Measurements from ENCODE around the gene TBL2. TPM values are rescaled to one million over a fixed set of nuclear protein-coding genes. Genes with fewer than 3 reads are reported as not detected.

Gene TBL2
- total and polyA plus RNA-seq, 2 experiments from 2014 or later = 6.9 to 27.8 TPM

DNA sequence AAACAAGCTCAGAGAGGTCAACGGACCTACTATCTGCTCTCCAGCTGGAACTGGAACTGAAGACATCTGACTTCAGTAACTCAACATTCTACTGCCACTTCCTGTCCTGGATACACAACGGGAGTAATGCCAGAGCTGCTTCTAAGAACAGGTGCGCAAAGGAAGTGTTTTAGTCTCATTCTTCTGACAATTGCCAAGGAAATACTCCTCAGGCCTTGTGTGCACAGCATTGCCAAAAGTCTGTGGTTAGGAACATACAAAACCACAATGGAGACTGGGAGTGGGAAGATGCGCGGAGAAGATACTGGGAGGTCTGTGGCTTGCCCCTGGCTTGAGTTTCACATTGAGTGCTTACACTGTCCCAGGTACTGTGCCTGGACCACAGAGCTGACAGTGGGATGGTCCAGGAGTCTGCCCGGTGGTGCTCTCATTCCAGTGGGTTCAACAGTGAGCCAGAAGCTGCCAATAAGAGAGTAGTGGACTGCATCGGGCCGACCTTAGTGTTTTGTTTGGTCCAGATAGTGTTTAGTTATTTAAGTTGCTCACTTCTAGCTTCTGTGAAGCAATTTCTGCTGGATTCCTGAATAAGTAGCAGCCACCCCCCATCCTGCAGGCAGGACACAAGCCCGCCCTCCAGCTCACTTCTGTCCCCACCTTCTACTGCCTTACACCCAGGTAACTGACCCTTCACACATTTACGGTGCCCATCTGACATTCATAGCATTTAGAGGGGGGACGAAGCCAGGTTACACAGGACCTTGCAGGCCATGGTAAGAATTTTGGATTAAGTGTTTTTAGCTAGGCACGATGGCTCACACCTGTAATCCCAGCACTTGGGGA lies 10.3 kb downstream of the TBL2 start:
- H3K27ac ChIP-seq (ENCODE audit: low read depth) = no peak overlapping the region

More for the DNA sequence above, 10.3 kb downstream of the TBL2 start:
- TF ChIP-seq POLR2AphosphoS5 (IDR thresholded peaks at IDR 0.05; ENCODE audit: low read depth) (no peak), EZH2 (IDR thresholded peaks at IDR 0.05; ENCODE audit: low read depth, unreplicated experiment) (no peak), CREB1 (CRISPR knock-in tag; IDR thresholded peaks at IDR 0.05; ENCODE audit: low read depth) (no peak), ZNF114 (CRISPR knock-in tag; IDR thresholded peaks at IDR 0.05) (no peak), ZNF331 (CRISPR knock-in tag; IDR thresholded peaks at IDR 0.05; ENCODE audit: low read depth) (no peak), NANOG (IDR thresholded peaks at IDR 0.05; ENCODE audit: borderline replicate concordance) (no peak), EZH2phosphoT487 (IDR thresholded peaks at IDR 0.05; ENCODE audit: unreplicated experiment) (no peak), STAT1 (IDR thresholded peaks at IDR 0.05; ENCODE audit: unreplicated experiment) (no peak), JUNB (IDR thresholded peaks at IDR 0.05; ENCODE audit: unreplicated experiment) (no peak)
- TF ChIP-seq, protein P1, sequence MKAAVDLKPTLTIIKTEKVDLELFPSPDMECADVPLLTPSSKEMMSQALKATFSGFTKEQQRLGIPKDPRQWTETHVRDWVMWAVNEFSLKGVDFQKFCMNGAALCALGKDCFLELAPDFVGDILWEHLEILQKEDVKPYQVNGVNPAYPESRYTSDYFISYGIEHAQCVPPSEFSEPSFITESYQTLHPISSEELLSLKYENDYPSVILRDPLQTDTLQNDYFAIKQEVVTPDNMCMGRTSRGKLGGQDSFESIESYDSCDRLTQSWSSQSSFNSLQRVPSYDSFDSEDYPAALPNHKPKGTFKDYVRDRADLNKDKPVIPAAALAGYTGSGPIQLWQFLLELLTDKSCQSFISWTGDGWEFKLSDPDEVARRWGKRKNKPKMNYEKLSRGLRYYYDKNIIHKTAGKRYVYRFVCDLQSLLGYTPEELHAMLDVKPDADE (IDR thresholded peaks at IDR 0.05) = no peak
- TF ChIP-seq, protein P2, sequence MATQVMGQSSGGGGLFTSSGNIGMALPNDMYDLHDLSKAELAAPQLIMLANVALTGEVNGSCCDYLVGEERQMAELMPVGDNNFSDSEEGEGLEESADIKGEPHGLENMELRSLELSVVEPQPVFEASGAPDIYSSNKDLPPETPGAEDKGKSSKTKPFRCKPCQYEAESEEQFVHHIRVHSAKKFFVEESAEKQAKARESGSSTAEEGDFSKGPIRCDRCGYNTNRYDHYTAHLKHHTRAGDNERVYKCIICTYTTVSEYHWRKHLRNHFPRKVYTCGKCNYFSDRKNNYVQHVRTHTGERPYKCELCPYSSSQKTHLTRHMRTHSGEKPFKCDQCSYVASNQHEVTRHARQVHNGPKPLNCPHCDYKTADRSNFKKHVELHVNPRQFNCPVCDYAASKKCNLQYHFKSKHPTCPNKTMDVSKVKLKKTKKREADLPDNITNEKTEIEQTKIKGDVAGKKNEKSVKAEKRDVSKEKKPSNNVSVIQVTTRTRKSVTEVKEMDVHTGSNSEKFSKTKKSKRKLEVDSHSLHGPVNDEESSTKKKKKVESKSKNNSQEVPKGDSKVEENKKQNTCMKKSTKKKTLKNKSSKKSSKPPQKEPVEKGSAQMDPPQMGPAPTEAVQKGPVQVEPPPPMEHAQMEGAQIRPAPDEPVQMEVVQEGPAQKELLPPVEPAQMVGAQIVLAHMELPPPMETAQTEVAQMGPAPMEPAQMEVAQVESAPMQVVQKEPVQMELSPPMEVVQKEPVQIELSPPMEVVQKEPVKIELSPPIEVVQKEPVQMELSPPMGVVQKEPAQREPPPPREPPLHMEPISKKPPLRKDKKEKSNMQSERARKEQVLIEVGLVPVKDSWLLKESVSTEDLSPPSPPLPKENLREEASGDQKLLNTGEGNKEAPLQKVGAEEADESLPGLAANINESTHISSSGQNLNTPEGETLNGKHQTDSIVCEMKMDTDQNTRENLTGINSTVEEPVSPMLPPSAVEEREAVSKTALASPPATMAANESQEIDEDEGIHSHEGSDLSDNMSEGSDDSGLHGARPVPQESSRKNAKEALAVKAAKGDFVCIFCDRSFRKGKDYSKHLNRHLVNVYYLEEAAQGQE (IDR thresholded peaks at IDR 0.05; ENCODE audit: unreplicated experiment) = no peak
- TF ChIP-seq, protein P3, sequence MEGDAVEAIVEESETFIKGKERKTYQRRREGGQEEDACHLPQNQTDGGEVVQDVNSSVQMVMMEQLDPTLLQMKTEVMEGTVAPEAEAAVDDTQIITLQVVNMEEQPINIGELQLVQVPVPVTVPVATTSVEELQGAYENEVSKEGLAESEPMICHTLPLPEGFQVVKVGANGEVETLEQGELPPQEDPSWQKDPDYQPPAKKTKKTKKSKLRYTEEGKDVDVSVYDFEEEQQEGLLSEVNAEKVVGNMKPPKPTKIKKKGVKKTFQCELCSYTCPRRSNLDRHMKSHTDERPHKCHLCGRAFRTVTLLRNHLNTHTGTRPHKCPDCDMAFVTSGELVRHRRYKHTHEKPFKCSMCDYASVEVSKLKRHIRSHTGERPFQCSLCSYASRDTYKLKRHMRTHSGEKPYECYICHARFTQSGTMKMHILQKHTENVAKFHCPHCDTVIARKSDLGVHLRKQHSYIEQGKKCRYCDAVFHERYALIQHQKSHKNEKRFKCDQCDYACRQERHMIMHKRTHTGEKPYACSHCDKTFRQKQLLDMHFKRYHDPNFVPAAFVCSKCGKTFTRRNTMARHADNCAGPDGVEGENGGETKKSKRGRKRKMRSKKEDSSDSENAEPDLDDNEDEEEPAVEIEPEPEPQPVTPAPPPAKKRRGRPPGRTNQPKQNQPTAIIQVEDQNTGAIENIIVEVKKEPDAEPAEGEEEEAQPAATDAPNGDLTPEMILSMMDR (conservative IDR thresholded peaks at IDR 0.05; ENCODE audit: low read depth in 2 of 2) = no peak
- TF ChIP-seq, protein P4, sequence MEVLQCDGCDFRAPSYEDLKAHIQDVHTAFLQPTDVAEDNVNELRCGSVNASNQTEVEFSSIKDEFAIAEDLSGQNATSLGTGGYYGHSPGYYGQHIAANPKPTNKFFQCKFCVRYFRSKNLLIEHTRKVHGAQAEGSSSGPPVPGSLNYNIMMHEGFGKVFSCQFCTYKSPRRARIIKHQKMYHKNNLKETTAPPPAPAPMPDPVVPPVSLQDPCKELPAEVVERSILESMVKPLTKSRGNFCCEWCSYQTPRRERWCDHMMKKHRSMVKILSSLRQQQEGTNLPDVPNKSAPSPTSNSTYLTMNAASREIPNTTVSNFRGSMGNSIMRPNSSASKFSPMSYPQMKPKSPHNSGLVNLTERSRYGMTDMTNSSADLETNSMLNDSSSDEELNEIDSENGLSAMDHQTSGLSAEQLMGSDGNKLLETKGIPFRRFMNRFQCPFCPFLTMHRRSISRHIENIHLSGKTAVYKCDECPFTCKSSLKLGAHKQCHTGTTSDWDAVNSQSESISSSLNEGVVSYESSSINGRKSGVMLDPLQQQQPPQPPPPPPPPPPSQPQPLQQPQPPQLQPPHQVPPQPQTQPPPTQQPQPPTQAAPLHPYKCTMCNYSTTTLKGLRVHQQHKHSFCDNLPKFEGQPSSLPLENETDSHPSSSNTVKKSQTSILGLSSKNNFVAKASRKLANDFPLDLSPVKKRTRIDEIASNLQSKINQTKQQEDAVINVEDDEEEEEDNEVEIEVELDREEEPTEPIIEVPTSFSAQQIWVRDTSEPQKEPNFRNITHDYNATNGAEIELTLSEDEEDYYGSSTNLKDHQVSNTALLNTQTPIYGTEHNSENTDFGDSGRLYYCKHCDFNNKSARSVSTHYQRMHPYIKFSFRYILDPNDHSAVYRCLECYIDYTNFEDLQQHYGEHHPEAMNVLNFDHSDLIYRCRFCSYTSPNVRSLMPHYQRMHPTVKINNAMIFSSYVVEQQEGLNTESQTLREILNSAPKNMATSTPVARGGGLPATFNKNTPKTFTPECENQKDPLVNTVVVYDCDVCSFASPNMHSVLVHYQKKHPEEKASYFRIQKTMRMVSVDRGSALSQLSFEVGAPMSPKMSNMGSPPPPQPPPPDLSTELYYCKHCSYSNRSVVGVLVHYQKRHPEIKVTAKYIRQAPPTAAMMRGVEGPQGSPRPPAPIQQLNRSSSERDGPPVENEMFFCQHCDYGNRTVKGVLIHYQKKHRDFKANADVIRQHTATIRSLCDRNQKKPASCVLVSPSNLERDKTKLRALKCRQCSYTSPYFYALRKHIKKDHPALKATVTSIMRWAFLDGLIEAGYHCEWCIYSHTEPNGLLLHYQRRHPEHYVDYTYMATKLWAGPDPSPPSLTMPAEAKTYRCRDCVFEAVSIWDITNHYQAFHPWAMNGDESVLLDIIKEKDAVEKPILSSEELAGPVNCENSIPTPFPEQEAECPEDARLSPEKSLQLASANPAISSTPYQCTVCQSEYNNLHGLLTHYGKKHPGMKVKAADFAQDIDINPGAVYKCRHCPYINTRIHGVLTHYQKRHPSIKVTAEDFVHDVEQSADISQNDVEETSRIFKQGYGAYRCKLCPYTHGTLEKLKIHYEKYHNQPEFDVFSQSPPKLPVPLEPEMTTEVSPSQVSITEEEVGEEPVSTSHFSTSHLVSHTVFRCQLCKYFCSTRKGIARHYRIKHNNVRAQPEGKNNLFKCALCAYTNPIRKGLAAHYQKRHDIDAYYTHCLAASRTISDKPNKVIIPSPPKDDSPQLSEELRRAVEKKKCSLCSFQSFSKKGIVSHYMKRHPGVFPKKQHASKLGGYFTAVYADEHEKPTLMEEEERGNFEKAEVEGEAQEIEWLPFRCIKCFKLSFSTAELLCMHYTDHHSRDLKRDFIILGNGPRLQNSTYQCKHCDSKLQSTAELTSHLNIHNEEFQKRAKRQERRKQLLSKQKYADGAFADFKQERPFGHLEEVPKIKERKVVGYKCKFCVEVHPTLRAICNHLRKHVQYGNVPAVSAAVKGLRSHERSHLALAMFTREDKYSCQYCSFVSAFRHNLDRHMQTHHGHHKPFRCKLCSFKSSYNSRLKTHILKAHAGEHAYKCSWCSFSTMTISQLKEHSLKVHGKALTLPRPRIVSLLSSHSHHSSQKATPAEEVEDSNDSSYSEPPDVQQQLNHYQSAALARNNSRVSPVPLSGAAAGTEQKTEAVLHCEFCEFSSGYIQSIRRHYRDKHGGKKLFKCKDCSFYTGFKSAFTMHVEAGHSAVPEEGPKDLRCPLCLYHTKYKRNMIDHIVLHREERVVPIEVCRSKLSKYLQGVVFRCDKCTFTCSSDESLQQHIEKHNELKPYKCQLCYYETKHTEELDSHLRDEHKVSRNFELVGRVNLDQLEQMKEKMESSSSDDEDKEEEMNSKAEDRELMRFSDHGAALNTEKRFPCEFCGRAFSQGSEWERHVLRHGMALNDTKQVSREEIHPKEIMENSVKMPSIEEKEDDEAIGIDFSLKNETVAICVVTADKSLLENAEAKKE (CRISPR knock-in tag; IDR thresholded peaks at IDR 0.05) = no peak
- Histone ChIP-seq H2AFZ (no peak overlapping the region), H3K4me1 (ENCODE audit: insufficient read depth) (no peaks in the 10 kb centered on the region), H3K4me2 (no peak overlapping the region), H3K36me3 (ENCODE audit: insufficient read depth) (no peaks in the 10 kb centered on the region; the same call in 1 of the 2 replicates), H3F3A (replicated peaks; ENCODE audit: low read depth) (no peaks in the 10 kb centered on the region), H3K79me2 (replicated peaks; ENCODE audit: insufficient read depth) (no peaks in the 10 kb centered on the region), H3K27me3 (ENCODE audit: insufficient read depth) (no peaks in the 10 kb centered on the region), H3K9me2 (ENCODE audit: insufficient read depth) (no peaks in the 10 kb centered on the region), H4K20me1 (replicated peaks; ENCODE audit: insufficient read depth) (peaks cover 11% of the 10 kb centered on the region), H3K4me3 (no peak overlapping the region)
- peaks cover 30% of the 10 kb centered on the region for H3K36me3 Mint-ChIP-seq (ENCODE audit: low read depth)
- no peak overlapping the region for H3K27ac Mint-ChIP-seq
- no peaks in the 10 kb centered on the region for H3K9me3 Mint-ChIP-seq
- DNase-seq (ENCODE audit: low spot score) (no peak), ATAC-seq (no peak)
- H3K27me3 Mint-ChIP-seq (ENCODE audit: insufficient read depth, low read depth, poor library complexity) = peaks cover 2% of the 10 kb centered on the region
- H3K4me3 Mint-ChIP-seq = no peak overlapping the region
- H3K4me1 Mint-ChIP-seq = peaks cover 6% of the 10 kb centered on the region
